DMS53 treated with DMSO at 0.1 percent for 48 hours (cell line): ENCODE data around the gene IL16.
A peak's percentile ranks its signal among the peaks of the same experiment; 100 is the strongest.
"Not testable (repeated sequence)": the region's sequence is repeated elsewhere in the genome, so short reads cannot be mapped to it uniquely, and the experiment has no call there.

Experiments used
- DNase-seq: peaks from one replicate; lab custom pipeline; 2025; ENCODE audit not compliant: unreplicated experiment; lab: John Stamatoyannopoulos, UW

IL16 gene

GRCh38 chr15:81196576-81197254 lies at the start of gene IL16:
TSS of gene IL16 (plus strand) at chr15:81196879. CDS start at chr15:81225400, 28,521 bp downstream.
- DNase-seq = no peak

GRCh38 chr15:81151389-81151788 lies 45.3 kb upstream of the IL16 start:
- no peak for DNase-seq

GRCh38 chr15:81152339-81152738 lies 44.3 kb upstream of the IL16 start:
- DNase-seq = no peak

GRCh38 chr15:81152799-81153198 lies 43.9 kb upstream of the IL16 start:
- no peak for DNase-seq

- DNase-seq = peak; percentile 13
Measured at GRCh38 chr15:81155375-81156218, 41.1 kb upstream of the IL16 start.

- no peak for DNase-seq
Measured at GRCh38 chr15:81156324-81156723, 40.4 kb upstream of the IL16 start.

GRCh38 chr15:81157195-81157938 lies 39.3 kb upstream of the IL16 start:
- DNase-seq = no peak

- DNase-seq = no peak
Measured at GRCh38 chr15:81157939-81158223, 38.8 kb upstream of the IL16 start.

GRCh38 chr15:81158561-81158960 lies 38.1 kb upstream of the IL16 start:
- not testable (repeated sequence) for DNase-seq

GRCh38 chr15:81160312-81161159 lies 36.1 kb upstream of the IL16 start:
- DNase-seq = no peak

- no peak for DNase-seq
Measured at GRCh38 chr15:81161160-81161673, 35.5 kb upstream of the IL16 start.

GRCh38 chr15:81161851-81162250 lies 34.8 kb upstream of the IL16 start:
- DNase-seq = no peak

GRCh38 chr15:81163961-81164800 lies 32.5 kb upstream of the IL16 start:
- no peak for DNase-seq

- no peak for DNase-seq
Measured at GRCh38 chr15:81165535-81165934, 31.1 kb upstream of the IL16 start.

- DNase-seq = no peak
Measured at GRCh38 chr15:81166636-81167305, 29.9 kb upstream of the IL16 start.

GRCh38 chr15:81168131-81168526 lies 28.6 kb upstream of the IL16 start:
- DNase-seq = no peak

- no peak for DNase-seq
Measured at GRCh38 chr15:81168644-81169043, 28.0 kb upstream of the IL16 start.

- peak; percentile 20 for DNase-seq
Measured at GRCh38 chr15:81170511-81170910, 26.2 kb upstream of the IL16 start.

- no peak for DNase-seq
Measured at GRCh38 chr15:81171286-81171685, 25.4 kb upstream of the IL16 start.
